ENCODE results near the gene KLHL24.
"Not testable (repeated sequence)": the region's sequence is repeated elsewhere in the genome, so short reads cannot be mapped to it uniquely, and the experiment has no call there.

KLHL24 gene

DNA sequence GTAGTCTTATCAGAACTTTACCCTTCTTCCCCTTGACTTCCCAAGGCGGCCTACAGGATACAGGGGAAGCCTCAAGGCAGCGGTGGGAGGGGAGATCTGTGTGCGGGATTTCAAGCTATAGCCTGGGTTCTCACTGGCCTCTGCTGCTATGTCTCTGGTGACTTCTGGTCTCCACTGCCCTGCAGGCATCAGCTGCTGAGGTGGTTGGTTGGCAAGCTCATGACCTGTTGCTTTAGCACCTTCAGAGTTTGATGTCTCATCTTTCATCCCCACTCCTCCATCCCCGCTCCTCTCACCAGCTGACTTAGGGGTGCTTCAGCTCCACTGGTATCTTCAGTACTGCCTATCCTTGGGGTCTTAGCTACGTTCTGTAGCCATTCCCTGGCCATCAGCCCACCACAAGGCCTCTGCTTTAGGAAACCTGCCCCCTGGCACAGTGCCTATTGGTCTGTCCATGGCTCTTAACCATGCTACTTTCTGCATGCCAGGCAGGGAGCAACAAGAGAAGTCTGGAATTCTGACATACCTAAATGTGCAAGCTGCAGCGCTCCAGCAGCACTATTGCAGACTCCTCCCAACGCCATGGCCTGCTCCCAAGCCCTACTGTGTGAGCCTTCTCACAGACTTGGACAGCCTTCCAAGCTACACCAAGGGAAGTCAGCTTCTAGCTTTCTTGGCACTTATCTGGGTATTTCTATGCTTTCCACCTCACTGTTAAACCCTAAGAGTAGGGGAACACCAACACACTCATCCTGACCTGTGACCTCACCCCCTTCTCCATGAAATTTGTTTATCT lies 60.3 kb downstream of the KLHL24 start:
- DNase-seq (ENCODE audit: low read depth) = no peak

DNA sequence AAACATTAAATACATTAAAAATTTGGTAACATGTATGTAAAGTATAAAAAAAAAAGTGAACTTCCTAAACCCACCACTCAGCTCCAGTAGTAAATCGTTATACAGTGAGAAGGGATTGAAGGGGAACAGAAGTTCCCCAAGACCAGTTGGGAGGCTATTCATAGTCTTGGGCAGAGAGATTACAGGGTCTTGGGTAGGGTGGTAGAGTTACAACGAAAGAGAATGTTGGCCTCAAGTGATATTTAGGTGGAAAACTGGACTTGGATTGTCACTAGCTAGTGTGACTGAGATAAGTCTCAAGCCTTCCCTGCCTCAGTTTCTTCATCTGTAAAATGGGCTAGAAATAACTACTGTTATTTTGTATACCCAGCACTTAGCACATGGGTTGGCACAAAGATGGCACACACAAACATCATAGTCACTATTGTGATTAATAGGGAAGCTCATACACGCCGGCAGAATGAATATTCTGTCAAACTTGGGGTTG lies 61.7 kb downstream of the KLHL24 start:
- no peak for DNase-seq (ENCODE audit: low read depth)

DNA sequence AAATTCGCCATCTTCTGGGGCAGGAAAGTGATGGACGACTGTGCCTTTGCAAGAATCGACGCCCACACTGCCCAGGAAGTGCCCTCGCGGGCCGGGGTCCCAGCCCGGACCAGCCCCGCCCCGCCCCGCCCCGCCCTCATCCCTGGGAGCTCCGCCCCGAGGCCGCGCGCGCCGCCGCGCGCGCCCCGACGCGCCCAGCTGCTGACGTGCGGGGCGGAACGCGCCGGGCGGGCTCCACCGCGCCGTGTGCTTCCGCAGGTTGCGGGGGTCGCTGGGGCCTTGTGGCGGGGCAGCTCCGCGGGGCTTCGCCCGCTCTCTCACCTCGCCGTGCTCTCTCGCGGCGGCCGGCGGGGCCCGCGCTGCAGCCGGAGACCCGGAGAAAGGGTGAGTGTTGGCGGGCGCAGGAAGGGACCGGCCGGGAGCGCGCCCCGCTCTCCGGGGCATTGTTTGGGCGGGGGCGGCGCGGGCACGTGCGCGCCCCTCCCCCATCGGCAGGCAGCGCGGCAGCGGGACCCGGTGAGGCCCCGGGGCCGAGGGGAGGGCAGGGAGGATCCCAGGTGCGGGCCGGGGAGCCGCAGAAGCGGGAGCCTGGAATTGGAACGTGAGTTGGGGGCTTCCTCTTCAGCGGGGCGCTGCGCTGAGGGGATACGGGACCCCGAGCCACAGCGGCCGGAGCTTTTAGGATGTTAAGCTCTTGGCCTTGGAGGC lies 62.3 kb downstream of the KLHL24 start, which contains the start of gene YEATS2:
YEATS2 (plus strand) TSS at position 188 of the 708 bp plus-strand sequence. CDS start 17,366 bp downstream, outside the sequence.
- DNase-seq (ENCODE audit: low read depth) = peak; percentile 52

DNA sequence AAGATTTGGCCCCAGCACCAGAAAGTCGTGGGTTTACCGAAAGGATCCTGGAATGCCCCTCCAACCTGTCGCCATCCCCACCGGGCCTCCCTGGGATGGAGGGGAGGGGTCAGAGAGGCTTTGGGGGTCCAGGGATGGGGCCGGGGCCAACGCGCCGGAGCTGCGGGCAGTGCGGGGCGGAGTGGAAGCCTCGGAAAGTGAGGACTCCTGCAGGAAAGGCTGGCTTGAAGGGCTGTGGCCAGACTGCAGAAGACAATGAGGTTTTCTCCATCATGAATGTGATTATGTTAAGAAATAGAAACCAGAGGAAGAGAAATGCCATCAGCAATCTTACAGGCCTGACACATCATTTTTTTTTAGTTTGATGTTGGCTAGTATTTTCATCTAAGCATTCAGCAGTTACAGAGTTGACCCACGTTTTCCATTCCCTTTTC lies 62.9 kb downstream of the KLHL24 start:
- DNase-seq (ENCODE audit: low read depth) = peak; percentile 3

DNA sequence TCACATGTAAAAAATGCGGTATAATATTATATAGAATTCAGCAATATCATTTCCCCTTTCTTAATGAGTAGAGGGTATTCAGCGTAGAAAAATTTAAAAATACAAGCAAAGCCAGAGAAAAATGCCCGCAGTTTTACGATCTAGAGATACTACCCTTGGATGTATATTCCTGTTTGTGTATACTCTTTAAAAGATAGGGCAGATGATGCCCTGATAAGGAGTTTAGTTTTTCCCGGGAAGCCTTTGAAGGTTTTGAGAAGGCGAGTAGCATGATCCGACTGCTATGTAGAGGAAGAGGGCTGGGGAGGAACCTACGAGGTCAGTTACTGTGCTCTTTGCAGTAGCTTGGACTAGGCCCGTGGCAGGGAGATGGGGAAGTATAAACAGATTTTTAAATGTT lies 63.3 kb downstream of the KLHL24 start:
- no peak for DNase-seq (ENCODE audit: low read depth)

DNA sequence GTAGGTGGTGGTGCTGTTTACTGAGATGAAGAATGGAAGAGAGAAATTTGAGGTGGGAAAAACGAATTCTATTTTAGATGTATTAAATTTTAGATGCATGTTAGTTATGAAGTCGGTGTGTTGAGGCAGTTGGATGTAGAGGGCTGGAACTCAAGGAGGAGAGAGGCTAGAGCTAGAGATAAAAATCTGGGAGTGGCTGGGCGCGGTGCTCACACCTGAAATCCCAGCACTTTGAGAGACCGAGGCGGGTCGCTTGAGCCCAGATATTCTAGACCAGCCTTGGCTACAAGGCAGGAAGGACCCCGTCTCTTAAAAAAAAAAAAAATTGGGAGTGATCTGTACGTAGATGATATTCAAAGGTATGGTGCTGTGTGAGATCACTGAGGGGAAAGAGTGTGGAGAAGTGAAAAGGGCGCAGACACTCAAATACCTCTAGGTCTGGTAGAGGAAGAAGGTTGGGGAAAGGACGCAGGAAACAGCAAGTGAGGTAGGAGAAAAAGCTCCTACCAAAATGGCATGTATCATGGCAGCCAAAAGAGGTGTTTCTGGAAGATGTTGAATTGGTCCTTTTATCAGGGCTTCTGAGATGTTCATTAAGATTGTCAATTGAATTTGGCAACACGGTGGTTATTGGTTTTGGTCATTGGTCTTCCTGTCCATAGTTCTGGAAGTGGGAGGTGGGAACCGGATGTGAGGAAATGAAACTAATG lies 64.0 kb downstream of the KLHL24 start:
- DNase-seq (ENCODE audit: low read depth) = no peak

DNA sequence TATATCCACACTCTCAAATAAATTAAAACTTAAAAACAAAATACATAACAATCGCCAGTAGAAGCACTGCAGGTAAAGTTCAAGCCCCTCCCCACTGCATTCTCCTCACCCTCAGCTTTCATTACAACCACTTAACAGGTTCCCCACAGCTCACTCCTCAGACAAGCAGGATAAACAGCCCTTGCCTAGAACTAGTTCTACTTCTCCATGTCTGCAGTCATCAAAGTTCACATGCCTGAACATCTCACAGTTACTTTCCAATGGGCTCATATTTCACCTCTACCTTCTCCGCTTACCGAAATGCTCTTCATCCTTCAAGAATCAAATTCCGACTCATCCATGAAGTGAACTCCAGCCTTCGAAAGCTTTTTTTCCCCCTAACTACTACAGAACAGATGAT lies 66.3 kb downstream of the KLHL24 start:
- no peak for DNase-seq (ENCODE audit: low read depth)

DNA sequence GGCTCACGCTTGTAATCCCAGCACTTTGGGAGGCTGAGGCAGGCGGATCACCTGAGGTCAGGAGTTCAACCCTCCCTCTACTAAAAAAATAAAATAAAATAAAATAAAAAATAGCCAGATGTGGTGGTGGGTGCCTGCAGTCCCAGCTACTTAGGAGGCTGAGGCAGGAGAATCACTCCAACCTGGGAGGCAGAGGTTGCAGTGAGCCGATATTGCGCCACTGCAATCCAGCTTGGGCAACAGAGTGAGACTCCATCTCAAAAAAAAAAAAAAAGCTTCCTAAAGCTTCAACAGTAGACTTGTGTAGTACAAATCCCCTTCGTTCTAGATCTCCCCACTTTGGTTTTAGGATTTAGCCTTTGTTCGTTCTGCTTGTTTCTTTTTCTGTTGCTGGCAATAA lies 68.5 kb downstream of the KLHL24 start:
- DNase-seq (ENCODE audit: low read depth) = not testable (repeated sequence)

DNA sequence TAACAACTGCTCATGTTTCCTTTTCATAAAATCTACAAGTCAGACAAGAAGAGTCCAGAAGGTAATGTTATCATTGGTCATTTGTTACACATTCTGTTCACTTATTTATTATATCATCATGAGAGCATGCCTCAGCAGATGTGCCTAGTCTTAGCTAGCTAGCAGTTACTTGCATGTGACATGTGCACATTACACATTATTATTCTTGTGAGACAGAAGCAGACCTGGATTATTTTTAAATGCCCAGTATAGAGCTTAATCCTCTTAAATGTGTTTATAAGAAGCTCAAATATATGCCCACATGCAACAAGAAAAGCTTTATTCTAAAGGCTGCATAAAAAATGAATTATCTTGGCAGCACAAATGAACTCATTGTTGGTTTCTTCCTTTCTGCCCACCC lies 74.8 kb downstream of the KLHL24 start:
- DNase-seq (ENCODE audit: low read depth) = no peak

DNA sequence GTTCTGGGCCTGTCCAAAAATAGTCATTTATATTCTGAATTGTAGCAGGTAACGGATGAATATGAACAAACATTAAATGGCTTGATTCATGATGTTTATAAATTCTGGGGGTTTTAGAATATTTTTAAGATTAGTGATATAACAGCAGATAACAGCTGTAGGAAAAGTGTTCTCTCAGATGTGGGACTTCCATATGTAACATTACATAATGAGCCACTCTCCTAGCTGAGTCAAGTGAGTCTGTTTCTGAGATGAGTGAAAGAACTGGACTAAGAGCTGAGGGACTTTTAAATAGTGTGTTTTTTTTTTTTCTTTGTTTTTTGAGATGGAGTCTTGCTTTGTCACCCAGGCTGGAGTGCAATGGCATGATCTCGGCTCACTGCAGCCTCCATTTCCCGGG lies 76.1 kb downstream of the KLHL24 start:
- DNase-seq (ENCODE audit: low read depth) = no peak

DNA sequence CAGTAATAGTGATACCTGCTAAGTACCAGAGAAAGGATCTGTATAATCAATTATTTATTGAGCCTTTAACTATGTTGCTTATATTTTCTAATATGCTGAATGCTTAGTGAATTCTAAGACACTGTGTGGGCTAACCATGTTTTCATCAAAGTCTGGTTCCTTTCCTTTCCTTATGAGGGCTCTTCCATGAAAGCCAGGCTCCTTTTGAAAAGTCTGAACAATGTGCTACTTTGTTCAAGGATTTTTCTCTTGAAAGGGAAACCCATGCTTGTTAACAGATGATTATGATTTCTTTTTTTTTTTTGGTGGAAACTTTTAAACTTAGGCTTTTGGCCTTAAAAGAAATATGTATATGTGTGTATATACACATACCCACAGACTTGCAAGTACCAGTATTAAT lies 79.2 kb downstream of the KLHL24 start:
- DNase-seq (ENCODE audit: low read depth) = no peak

DNA sequence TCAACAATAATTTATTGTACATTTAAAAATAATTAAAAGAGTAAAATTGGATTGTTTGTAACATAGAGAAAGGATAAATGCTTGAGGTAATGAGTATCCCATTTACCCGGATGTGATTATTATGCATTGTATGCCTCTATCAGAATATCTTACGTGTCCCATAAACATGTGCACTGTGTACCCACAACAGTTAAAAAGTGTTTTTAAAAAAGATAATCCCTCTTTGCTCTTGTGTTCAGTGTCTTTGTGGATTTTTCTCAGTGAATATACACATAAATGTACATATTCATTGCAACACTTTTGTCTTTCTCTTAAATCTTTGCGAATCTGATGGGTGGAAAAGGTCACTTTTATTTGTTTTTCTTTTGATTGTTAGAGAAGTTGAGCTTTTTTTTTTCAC lies 82.6 kb downstream of the KLHL24 start:
- DNase-seq (ENCODE audit: low read depth) = no peak

DNA sequence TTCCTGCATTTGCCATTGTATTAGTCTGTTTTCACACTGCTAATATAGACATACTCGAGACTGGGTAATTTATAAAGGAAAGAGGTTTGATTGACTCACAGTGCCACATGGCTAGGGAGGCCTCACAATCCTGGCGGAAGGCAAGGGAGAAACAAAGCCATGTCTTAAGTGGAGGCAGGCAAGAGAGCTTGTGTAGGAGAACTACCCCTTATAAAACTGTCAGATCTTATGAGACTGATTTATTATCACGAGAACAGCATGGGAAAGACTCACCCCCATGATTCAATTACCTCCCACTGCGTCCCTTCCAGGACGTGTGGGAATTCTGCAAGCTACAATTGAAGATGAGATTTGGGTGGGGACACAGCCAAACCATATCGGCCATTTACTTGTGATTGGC lies 90.0 kb downstream of the KLHL24 start:
- DNase-seq (ENCODE audit: low read depth) = no peak

DNA sequence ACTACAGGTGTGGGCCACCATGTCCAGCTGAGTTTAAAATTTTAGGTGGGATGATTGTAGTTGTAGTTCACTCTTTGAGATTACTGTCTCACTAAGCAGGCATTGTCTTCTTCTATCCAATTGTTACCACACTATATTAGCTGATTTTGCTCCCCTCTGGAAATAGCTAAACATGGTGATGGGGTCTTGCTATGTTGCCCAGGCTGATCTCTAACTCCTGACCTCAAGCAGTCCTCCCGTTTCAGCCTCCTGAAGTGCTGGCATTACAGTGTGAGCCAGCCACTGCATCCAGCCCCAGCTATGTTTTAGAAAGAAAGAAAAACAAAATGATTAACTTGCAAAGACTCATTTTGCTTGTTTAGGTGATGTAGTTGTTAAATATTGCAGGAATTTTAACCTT lies 92.8 kb downstream of the KLHL24 start:
- no peak for DNase-seq (ENCODE audit: low read depth)

DNA sequence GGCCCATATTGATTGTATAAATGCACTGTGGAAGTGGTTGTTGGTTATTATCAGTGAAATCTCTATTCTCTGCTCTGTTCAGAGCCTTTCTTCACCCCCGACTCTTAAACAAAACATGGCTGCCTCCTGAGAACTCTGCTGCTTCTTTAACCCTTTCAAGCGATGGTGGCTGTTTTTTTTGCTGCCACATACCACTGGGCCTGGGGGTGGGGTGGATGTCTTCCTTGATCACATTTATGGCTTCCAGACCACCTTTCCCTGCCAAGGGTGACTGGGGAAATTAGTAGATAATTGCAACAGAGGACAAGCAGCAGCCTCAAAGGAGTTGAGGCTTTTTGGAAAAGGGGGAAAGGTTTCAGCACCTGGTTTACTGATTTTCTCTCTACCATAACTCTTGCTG lies 94.9 kb downstream of the KLHL24 start:
- no peak for DNase-seq (ENCODE audit: low read depth)

DNA sequence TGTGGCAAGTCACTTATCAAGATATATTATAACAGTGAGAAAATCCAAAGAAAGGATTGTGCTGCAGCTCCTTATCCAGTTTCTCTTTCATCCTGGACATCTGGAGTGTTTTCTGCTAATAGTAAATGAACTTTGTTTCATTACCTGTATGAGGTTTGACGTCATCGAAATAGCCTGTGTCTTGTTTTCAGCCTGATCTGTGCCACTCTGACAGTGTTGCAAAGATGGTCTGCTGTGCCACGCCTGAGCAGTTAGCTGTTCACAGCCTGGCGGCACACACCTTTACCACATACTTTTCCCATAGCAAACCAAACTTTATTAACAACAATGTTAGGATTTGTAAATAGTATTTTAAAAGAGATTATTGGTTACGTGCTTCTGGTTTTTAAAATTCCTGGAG lies 96.2 kb downstream of the KLHL24 start:
- DNase-seq (ENCODE audit: low read depth) = no peak

DNA sequence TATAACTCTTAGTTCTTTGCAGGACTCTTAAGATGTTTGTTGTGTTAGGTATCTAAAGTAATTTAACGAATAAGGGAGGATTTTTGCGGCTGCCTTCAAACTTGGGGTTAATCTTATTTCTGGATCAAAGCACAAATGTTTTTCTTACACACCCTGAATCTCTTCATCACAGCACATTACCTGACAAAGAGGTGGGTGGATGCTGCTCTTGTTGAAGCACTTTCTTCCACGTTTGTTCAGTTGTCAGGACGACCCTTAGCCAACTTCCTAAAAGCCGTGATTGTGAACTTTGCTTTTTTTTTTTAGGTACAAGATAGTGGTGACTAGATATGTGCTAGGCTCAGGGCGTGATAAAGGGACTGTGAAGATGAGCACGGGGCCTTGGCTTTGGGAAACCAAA lies 98.1 kb downstream of the KLHL24 start:
- no peak for DNase-seq (ENCODE audit: low read depth)
